Fibroblast of lung (primary cell): ENCODE data around the gene TRAFD1. TPM values are rescaled to one million over a fixed set of nuclear protein-coding genes. Genes with fewer than 3 reads are reported as not detected.

Experiments used
- DNase-seq, 2 donors: peaks; one replicate each; pipeline versions ENCODE4 v3.0.0 to v3.0.0-alpha.2; 2010; ENCODE audit warnings: low read depth in 2 of 2
- H2AFZ ChIP-seq: 2 replicates; pipeline ENCODE4 v1.5.1; 2012; ENCODE audit warnings: low read length, control low read depth, inconsistent platforms
- H3K27ac ChIP-seq: 2 replicates; pipeline ENCODE4 v1.5.1; 2011; ENCODE audit warnings: low read length, control low read depth; ENCODE audit not compliant: insufficient read depth
- H3K27me3 ChIP-seq: 2 replicates; pipeline ENCODE4 v1.5.1; 2011; ENCODE audit warnings: mild to moderate bottlenecking, low read length; ENCODE audit not compliant: control insufficient read depth, insufficient read depth
- H3K36me3 ChIP-seq: 2 replicates; pipeline ENCODE4 v1.5.1; 2011; ENCODE audit warnings: low read length; ENCODE audit not compliant: control insufficient read depth, insufficient read depth
- H3K4me1 ChIP-seq: 2 replicates; pipeline ENCODE4 v1.5.1; 2011; ENCODE audit warnings: low read length; ENCODE audit not compliant: control insufficient read depth, insufficient read depth; ENCODE audit errors: extremely low read depth
- H3K4me2 ChIP-seq: 2 replicates; pipeline ENCODE4 v1.5.1; 2011; ENCODE audit warnings: low read length, control low read depth; ENCODE audit not compliant: insufficient read depth; ENCODE audit errors: extremely low read depth
- H3K4me3 ChIP-seq, 4 experiments: fragments of 200-600 bp in 1 of 4; sonication (generic) in 1 of 4; replicated peaks in 1 of 4; 2 replicates each; pipeline ENCODE4 v1.5.1; 2011 to 2016; ENCODE audit warnings: low read length in 4 of 4, low read depth in 3 of 4, mild to moderate bottlenecking in 3 of 4, control low read depth in 2 of 4, inconsistent platforms in 1 of 4, mixed read lengths in 1 of 4; ENCODE audit not compliant: insufficient read depth in 1 of 4; ENCODE audit errors: control extremely low read depth in 1 of 4
- H3K79me2 ChIP-seq: 2 replicates; pipeline ENCODE4 v1.5.1; 2012; ENCODE audit warnings: mild to moderate bottlenecking, low read length, inconsistent platforms; ENCODE audit not compliant: control insufficient read depth, insufficient read depth
- H3K9ac ChIP-seq: 2 replicates; pipeline ENCODE4 v1.5.1; 2011; ENCODE audit warnings: mild to moderate bottlenecking, low read length, control low read depth; ENCODE audit not compliant: insufficient read depth
- H3K9me3 ChIP-seq: 2 replicates; pipeline ENCODE4 v1.5.1; 2012; ENCODE audit warnings: low read depth, low read length; ENCODE audit not compliant: control insufficient read depth, insufficient read depth
- H4K20me1 ChIP-seq: 2 replicates; pipeline ENCODE4 v1.5.1; 2011; ENCODE audit warnings: low read length; ENCODE audit not compliant: control insufficient read depth, insufficient read depth; ENCODE audit errors: extremely low read depth
- EZH2 ChIP-seq: IDR thresholded peaks from 2 replicates; pipeline ENCODE4 v1.5.1; 2012; ENCODE audit warnings: low read length, control low read depth, mild to moderate bottlenecking; ENCODE audit errors: missing control alignments
- polyA plus RNA-seq, 2 donors: library from polyadenylated mRNA; depleted of rRNA in 1 of 2; stranded (reverse) in 1 of 2; unstranded in 1 of 2; fragments of >200 nt; gene quantifications; 2 replicates each; pipeline ENCODE4 v1.2.1, GENCODE V29; 2011 to 2012; ENCODE audit warnings: missing spikeins in 1 of 2
- total RNA-seq: library from RNA; depleted of rRNA; stranded (reverse); fragments of >200 nt; gene quantifications from 2 replicates; pipeline ENCODE4 v1.2.1, GENCODE V29; 2014
- TF ChIP-seq, protein P1 (sequence below), 2 donors: IDR thresholded peaks in 1 of 2; conservative IDR thresholded peaks in 1 of 2; 1 replicate in 1 of 2; 2 replicates in 1 of 2; pipeline ENCODE4 v1.5.1; 2011 to 2012; ENCODE audit warnings: low read length in 2 of 2, control low read depth in 1 of 2, inconsistent platforms in 1 of 2, low read depth in 1 of 2, mild to moderate bottlenecking in 1 of 2

Gene TRAFD1
- total and polyA plus RNA-seq, 2 donors (not counting 1 experiment from before 2014, with no cell fraction given), result 42.5 to 83.4 TPM

DNA sequence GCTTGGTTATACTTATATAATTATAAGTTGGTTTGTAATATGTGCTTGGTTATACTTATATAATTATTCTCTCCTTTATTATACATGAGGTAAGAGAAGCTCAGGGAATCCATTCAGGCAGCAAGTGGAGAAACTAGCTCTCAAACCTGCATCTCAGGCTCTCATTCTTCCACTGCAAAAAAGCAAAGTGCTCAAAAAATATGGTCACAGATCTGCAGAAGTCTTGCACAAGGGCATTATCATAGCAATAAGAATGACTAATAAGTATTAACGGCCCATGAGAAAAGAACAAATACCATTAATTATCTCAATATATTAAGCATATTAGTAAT is 476 bp upstream of the TRAFD1 start:
- Histone ChIP-seq H3K4me2 (peak overlapping the region; percentile 39), H3K4me1 (peaks cover 26% of the 10 kb centered on the region), H3K27me3 (no peaks in the 10 kb centered on the region), H3K36me3 (no peaks in the 10 kb centered on the region), H3K27ac (no peak overlapping the region), H2AFZ (no peak overlapping the region), H3K79me2 (peaks cover 43% of the 10 kb centered on the region), H3K4me3 (peak overlapping the region in 2 of 4 experiments; percentile 37 to 98), H4K20me1 (no peaks in the 10 kb centered on the region), H3K9ac (no peak overlapping the region), H3K9me3 (no peaks in the 10 kb centered on the region)
- no peak for DNase-seq
- no peak for TF ChIP-seq EZH2
- TF ChIP-seq, protein P1, sequence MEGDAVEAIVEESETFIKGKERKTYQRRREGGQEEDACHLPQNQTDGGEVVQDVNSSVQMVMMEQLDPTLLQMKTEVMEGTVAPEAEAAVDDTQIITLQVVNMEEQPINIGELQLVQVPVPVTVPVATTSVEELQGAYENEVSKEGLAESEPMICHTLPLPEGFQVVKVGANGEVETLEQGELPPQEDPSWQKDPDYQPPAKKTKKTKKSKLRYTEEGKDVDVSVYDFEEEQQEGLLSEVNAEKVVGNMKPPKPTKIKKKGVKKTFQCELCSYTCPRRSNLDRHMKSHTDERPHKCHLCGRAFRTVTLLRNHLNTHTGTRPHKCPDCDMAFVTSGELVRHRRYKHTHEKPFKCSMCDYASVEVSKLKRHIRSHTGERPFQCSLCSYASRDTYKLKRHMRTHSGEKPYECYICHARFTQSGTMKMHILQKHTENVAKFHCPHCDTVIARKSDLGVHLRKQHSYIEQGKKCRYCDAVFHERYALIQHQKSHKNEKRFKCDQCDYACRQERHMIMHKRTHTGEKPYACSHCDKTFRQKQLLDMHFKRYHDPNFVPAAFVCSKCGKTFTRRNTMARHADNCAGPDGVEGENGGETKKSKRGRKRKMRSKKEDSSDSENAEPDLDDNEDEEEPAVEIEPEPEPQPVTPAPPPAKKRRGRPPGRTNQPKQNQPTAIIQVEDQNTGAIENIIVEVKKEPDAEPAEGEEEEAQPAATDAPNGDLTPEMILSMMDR (conservative IDR thresholded peaks at IDR 0.05 in 1 of 2, IDR thresholded peaks at IDR 0.05 in 1 of 2; ENCODE audit: low read depth in 1 of 2, low read length in 2 of 2), result no peak

DNA sequence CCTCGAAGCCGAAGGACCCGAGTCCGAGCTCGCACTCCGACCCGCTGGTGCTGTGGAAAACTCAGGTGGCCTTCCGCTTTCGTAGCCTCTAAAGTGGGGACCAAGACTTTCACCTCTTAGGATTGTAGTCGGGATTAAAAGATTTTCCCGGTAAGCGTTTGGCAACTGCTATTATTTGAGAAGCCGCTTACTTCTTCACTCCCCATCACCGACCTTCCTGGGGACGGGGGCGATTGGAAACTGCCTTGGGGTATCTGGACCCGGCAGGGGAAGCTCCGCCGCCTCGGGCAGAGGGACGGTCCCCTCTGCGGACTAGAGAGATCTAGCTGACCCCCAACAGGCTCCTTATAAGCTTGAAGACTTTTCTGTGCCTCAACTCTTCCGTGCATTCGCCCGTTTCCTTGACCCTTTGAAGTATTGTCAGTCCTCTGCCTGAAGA is 659 bp downstream of the TRAFD1 start:
- Histone ChIP-seq H3K4me1 (peaks cover 26% of the 10 kb centered on the region), H3K9me3 (no peaks in the 10 kb centered on the region), H3K79me2 (peaks cover 51% of the 10 kb centered on the region), H4K20me1 (no peaks in the 10 kb centered on the region), H3K27me3 (no peaks in the 10 kb centered on the region), H3K36me3 (no peaks in the 10 kb centered on the region), H3K4me2 (peak overlapping the region; percentile 100), H3K27ac (peak overlapping the region; percentile 85), H3K4me3 (peak overlapping the region; percentile 68 to 98 (median 82)), H2AFZ (no peak overlapping the region), H3K9ac (peak overlapping the region; percentile 91)
- TF ChIP-seq, protein P1 (conservative IDR thresholded peaks at IDR 0.05 in 1 of 2, IDR thresholded peaks at IDR 0.05 in 1 of 2; ENCODE audit: low read depth in 1 of 2, low read length in 2 of 2), result no peak
- no peak for TF ChIP-seq EZH2
- no peak for DNase-seq

DNA sequence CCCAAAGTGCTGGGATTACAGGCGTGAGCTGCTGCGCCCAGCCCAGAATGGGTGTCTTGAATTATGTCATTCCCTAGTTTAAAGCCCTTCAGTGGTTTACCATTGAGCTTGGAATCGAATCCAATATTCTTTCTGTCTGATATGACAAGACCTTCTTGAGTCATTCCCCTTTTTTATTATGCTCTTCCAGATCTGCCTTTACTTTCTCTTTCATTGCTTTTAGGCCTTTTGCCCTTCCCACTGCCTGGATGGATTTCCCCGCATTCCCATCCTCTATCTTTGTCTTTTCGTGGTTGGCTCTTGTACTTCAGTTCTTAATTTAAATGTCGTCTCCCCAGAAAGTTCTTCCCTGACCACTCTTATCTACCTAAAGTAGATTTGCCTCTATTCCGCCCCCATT is 1.6 kb downstream of the TRAFD1 start:
- DNase-seq, result peak; percentile 17 to 40
- no peak overlapping the region for H2AFZ ChIP-seq
- H3K4me1 ChIP-seq, result peaks cover 24% of the 10 kb centered on the region
- no peaks in the 10 kb centered on the region for H3K27me3 ChIP-seq
- H3K4me2 ChIP-seq, result peak overlapping the region; percentile 100
- peak overlapping the region; percentile 68 to 98 (median 82) for H3K4me3 ChIP-seq
- H3K9me3 ChIP-seq, result no peaks in the 10 kb centered on the region
- H3K9ac ChIP-seq, result no peak overlapping the region
- peaks cover 58% of the 10 kb centered on the region for H3K79me2 ChIP-seq
- TF ChIP-seq EZH2, result no peak
- TF ChIP-seq, protein P1 (conservative IDR thresholded peaks at IDR 0.05 in 1 of 2, IDR thresholded peaks at IDR 0.05 in 1 of 2; ENCODE audit: low read depth in 1 of 2, low read length in 2 of 2), result no peak
- H4K20me1 ChIP-seq, result no peaks in the 10 kb centered on the region
- H3K27ac ChIP-seq, result peak overlapping the region; percentile 14
- no peaks in the 10 kb centered on the region for H3K36me3 ChIP-seq
